ENCODE measurements around the gene PNMT.
"Not testable (repeated sequence)": the region's sequence is repeated elsewhere in the genome, so short reads cannot be mapped to it uniquely, and the experiment has no call there.

The PNMT gene

DNA sequence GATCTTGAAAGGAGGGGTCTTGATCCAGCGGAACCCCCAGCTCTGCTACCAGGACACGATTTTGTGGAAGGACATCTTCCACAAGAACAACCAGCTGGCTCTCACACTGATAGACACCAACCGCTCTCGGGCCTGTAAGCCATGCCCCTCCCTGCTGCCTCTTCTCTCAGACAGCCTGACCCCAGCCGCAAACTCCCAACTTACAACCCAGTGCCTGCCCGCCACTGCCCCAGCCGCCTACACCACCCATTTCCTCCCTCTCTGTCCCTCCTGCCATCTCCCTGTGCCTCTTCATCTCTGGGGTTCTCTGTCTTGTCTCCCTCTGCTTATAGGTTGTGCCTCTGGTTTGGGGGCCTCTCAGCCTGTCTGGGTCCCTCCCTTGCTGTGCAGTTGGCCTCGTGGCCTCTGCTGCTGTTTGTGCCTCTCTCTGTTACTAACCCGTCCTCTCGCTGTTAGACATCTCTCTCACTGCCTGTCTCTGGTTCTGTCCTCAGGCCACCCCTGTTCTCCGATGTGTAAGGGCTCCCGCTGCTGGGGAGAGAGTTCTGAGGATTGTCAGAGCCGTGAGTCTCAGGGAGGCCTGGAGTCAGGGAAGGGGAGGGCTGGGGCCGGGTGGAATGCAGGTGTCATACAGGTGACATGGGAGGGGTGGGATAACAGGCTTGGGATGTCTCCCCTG, 41.2 kb downstream of the PNMT start:
- no peak for DNase-seq (ENCODE audit: low spot score)

GRCh38 chr17:39709998-39710964, 42.0 kb downstream of the PNMT start:
- DNase-seq (ENCODE audit: low spot score) = no peak

- DNase-seq (ENCODE audit: low spot score) = not testable (repeated sequence)
These were observed 42.8 kb downstream of the PNMT start for GRCh38 chr17:39711071-39711470.

GRCh38 chr17:39711851-39712250, 43.6 kb downstream of the PNMT start:
- DNase-seq (ENCODE audit: low spot score) = no peak

DNA sequence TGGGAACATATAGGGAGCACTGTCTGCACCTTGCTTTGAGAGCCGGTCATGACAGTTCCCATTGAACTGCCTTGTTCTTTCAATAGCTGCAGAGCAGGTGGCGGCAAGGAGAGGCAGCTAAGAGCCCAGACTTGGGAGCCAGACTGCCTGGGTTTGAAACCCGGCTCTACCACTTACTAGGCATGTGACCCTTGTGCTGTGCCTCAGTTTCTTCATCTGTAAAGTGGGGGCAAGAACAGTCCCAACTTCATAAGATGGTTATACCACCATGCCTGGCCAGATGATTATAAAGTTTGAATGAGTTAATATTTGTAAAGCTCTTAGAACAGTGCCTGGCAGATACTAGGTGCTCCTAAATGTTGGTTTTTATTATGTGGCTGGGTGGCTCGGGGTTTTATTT, 46.0 kb downstream of the PNMT start:
- DNase-seq (ENCODE audit: low spot score) = no peak

GRCh38 chr17:39715375-39716072, 47.3 kb downstream of the PNMT start:
- DNase-seq (ENCODE audit: low spot score) = no peak

DNA sequence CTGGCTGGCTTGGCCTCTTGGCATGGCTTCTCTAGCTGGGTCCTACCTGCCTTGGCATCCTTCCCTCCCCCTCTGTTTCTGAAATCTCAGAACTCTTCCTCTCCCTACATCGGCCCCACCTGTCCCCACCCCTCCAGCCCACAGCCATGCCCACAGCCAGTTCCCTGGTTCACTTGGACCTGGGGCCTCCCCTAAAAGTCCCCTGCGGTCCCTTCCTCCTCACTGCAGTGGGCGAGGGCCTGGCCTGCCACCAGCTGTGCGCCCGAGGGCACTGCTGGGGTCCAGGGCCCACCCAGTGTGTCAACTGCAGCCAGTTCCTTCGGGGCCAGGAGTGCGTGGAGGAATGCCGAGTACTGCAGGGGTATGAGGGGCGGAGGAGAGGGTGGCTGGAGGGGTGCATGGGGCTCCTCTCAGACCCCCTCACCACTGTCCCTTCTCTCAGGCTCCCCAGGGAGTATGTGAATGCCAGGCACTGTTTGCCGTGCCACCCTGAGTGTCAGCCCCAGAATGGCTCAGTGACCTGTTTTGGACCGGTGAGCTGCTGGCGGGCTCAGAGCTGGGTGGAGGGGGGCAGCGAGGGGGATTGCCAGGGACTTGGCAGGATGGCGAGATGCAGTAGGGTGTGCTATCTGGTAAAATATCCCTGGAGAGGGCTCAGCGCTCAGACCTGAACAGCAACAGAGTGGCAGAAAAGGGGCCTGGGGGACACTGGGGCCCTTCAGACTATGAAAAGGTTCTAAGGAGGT, 48.0 kb downstream of the PNMT start:
- DNase-seq (ENCODE audit: low spot score) = no peak

DNA sequence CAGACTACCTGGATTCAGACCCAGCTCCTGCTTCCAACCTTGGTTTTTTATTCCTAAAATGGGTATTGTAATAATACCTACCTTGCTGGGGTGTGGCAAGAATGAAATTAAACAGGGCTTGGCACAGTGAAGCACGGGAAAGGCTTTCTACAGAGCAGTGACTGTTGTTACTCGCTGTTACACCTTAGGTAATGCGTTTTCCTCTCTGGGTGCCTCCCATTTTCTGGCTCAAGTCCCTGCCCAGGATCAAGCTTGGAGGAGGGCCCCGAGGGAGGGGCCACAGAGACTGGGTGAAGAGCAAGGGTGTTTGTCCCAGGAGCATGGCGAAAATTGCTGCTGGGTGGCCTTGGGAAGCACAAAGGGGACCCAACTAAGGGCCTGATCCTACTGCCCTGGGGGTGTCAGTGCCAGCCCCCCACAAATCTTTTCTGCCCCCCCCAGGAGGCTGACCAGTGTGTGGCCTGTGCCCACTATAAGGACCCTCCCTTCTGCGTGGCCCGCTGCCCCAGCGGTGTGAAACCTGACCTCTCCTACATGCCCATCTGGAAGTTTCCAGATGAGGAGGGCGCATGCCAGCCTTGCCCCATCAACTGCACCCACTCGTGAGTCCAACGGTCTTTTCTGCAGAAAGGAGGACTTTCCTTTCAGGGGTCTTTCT, 48.8 kb downstream of the PNMT start:
- DNase-seq (ENCODE audit: low spot score) = no peak

DNA sequence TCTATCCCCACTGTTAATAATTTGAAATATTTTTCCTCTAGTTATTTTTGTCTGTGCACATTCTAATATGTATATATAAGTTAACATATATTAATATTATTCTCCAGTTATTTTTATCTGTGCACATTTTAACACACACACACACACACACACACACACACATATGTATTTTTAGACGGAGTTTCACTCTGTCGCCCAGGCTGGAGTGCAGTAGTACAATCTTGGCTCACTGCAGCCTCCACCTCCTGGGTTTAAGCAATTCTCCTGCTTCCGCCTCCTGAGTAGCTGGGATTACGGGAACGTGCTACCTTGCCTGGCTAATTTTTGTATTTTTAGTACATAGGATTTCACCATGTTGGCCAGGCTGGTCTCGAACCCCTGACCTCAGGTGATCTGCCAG, 49.4 kb downstream of the PNMT start:
- DNase-seq (ENCODE audit: low spot score) = no peak

GRCh38 chr17:39719563-39720355, 51.5 kb downstream of the PNMT start:
- DNase-seq (ENCODE audit: low spot score) = no peak
